Activated T-helper 1 cell treated with anti-CD3 and anti-CD28 coated beads, Interleukin-12 subunit alpha, Interleukin-12 subunit beta, Interleukin-2, Interleukin-4 antibody, amounts not matched to agents 30 ng/mL and 10 ng/mL and 1 ng/mL, durations not matched to agents 14 hours and 24 hours and 36 hours (primary cell): Measurements from ENCODE around the gene MISP. TPM values are rescaled to one million over a fixed set of nuclear protein-coding genes. Genes with fewer than 3 reads are reported as not detected.

Source experiments
- DNase-seq: peaks from one replicate; pipeline ENCODE4 v3.0.0; 2021; ENCODE audit warnings: low spot score
- H3K27ac Mint-ChIP-seq: one replicate; pipeline ENCODE4 v1.8.0; 2021; ENCODE audit warnings: mild to moderate bottlenecking, mixed read lengths
- H3K27me3 Mint-ChIP-seq: one replicate; pipeline ENCODE4 v1.8.0; 2022; ENCODE audit warnings: mild to moderate bottlenecking, moderate library complexity, mixed read lengths; ENCODE audit not compliant: insufficient read depth
- H3K36me3 Mint-ChIP-seq: one replicate; pipeline ENCODE4 v1.8.0; 2021; ENCODE audit warnings: low read depth, mixed read lengths
- H3K4me1 Mint-ChIP-seq: one replicate; pipeline ENCODE4 v1.8.0; 2021; ENCODE audit warnings: low read depth, mixed read lengths
- H3K4me3 Mint-ChIP-seq: one replicate; pipeline ENCODE4 v1.8.0; 2021; ENCODE audit warnings: mild to moderate bottlenecking, moderate library complexity, mixed read lengths
- H3K9me3 Mint-ChIP-seq: one replicate; pipeline ENCODE4 v1.8.0; 2021; ENCODE audit warnings: mixed read lengths
- intact Hi-C: fragments of 100-400 bp; cut with micrococcal nuclease; formaldehyde crosslinking; loops from one replicate; pipeline ENCODE4 v1.15.1; 2024
- total RNA-seq: library from RNA; stranded (reverse); gene quantifications from 2 replicates; pipeline ENCODE4 v1.2.3, GENCODE V29; 2022

The MISP gene
- total RNA-seq, 1 donor from 2014 or later, result not detected

DNA sequence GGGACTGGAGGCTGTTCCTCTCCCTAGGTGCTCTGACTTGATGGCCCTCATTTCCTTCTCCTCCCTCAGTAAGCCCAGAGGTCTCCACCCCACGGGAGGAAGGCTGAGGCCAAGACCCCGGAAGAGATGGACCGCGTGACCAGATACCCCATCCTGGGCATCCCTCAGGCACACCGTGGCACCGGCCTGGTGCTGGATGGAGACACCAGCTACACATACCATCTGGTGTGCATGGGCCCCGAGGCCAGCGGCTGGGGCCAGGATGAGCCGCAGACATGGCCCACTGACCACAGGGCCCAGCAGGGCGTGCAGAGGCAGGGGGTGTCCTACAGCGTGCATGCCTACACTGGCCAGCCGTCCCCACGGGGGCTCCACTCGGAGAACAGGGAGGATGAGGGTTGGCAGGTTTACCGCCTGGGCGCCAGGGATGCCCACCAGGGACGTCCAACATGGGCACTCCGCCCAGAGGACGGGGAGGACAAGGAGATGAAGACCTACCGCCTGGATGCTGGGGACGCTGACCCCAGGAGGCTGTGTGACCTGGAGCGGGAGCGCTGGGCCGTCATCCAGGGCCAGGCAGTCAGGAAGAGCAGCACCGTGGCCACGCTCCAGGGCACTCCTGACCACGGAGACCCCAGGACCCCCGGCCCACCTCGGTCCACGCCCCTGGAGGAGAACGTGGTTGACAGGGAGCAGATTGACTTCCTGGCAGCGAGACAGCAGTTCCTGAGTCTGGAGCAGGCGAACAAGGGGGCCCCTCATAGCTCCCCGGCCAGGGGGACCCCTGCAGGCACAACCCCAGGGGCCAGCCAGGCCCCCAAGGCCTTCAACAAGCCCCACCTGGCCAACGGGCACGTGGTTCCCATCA, 6.1 kb downstream of the MISP start:
- intact Hi-C loops, result no loop called here
- Mint-ChIP-seq H3K36me3 (no peaks in the 10 kb centered on the region), H3K27me3 (no peaks in the 10 kb centered on the region), H3K4me1 (no peaks in the 10 kb centered on the region), H3K27ac (no peak overlapping the region), H3K9me3 (peaks cover 5% of the 10 kb centered on the region), H3K4me3 (no peak overlapping the region)
- no peak for DNase-seq

- Mint-ChIP-seq H3K27me3 (no peaks in the 10 kb centered on the region), H3K27ac (no peak overlapping the region), H3K4me1 (no peaks in the 10 kb centered on the region), H3K36me3 (no peaks in the 10 kb centered on the region), H3K9me3 (peaks cover 5% of the 10 kb centered on the region), H3K4me3 (no peak overlapping the region)
- no peak for DNase-seq
- intact Hi-C loops, result no loop called here
These were observed 7.1 kb downstream of the MISP start for GRCh38 chr19:757811-758668.

DNA sequence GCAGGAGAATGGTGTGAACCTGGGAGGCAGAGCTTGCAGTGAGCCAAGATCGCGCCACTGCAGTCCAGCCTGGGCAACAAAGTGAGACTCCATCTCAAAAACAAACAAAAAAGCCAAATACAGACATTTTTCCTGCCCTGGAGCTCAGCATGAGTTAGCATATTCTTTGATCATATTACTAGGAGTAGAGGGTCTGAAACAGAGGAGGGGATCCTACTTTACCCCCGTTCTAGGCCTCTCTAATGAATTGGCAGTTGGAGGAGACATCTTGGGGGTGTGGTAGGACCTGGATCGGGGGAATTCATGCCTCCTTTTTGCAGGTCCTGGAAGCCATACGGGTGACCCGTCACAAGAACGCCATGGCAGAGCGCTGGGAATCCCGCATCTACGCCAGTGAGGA, 12.3 kb downstream of the MISP start:
- Mint-ChIP-seq H3K4me3 (no peak overlapping the region), H3K36me3 (no peaks in the 10 kb centered on the region), H3K27me3 (no peaks in the 10 kb centered on the region), H3K9me3 (peaks cover 5% of the 10 kb centered on the region), H3K27ac (no peak overlapping the region), H3K4me1 (no peaks in the 10 kb centered on the region)
- intact Hi-C loops, result no loop called here
- no peak for DNase-seq

DNA sequence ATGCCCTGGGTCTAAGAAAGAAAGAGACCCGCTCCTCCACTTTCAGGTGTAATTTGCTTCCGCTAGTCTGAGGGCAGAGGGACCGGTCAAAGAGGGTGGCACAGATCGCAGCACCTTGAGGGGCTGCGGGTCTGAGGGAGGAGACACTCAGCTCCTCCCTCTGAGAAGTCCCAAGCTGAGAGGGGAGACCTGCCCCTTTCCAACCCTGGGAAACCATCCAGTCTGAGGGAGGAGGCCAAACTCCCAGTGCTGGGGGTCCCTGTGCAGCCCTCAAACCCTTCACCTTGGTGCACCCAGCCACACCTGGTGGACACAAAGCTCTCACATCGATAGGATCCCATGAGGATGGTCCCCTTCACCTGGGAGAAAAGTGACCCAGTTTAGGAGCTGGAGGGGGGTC, 13.0 kb downstream of the MISP start:
- H3K9me3 Mint-ChIP-seq, result peaks cover 5% of the 10 kb centered on the region
- intact Hi-C loops, result no loop called here
- no peak overlapping the region for H3K27ac Mint-ChIP-seq
- no peaks in the 10 kb centered on the region for H3K4me1 Mint-ChIP-seq
- no peak for DNase-seq
- H3K36me3 Mint-ChIP-seq, result no peaks in the 10 kb centered on the region
- no peak overlapping the region for H3K4me3 Mint-ChIP-seq
- H3K27me3 Mint-ChIP-seq, result no peaks in the 10 kb centered on the region

- H3K27me3 Mint-ChIP-seq, result no peaks in the 10 kb centered on the region
- H3K9me3 Mint-ChIP-seq, result peaks cover 5% of the 10 kb centered on the region
- no peaks in the 10 kb centered on the region for H3K4me1 Mint-ChIP-seq
These were observed 13.4 kb downstream of the MISP start for GRCh38 chr19:764301-764700.

GRCh38 chr19:765179-765738, 14.3 kb downstream of the MISP start:
- Mint-ChIP-seq H3K9me3 (no peaks in the 10 kb centered on the region), H3K4me3 (no peak overlapping the region), H3K4me1 (peaks cover 2% of the 10 kb centered on the region), H3K27ac (no peak overlapping the region), H3K36me3 (no peaks in the 10 kb centered on the region), H3K27me3 (peaks cover 1% of the 10 kb centered on the region)
- DNase-seq, result no peak
- intact Hi-C loops, result no loop called here

More at GRCh38 chr19:764301-764700, 13.4 kb downstream of the MISP start:
- intact Hi-C loops, result no loop called here
- Mint-ChIP-seq H3K4me3 (no peak overlapping the region), H3K36me3 (no peaks in the 10 kb centered on the region), H3K27ac (no peak overlapping the region)
- no peak for DNase-seq

- Mint-ChIP-seq H3K27ac (no peak overlapping the region), H3K27me3 (peaks cover 6% of the 10 kb centered on the region), H3K4me1 (peaks cover 5% of the 10 kb centered on the region), H3K9me3 (no peaks in the 10 kb centered on the region), H3K4me3 (no peak overlapping the region), H3K36me3 (no peaks in the 10 kb centered on the region)
- intact Hi-C loops, result no loop called here
- DNase-seq, result no peak
These were observed 17.5 kb downstream of the MISP start for GRCh38 chr19:768424-768823.

DNA sequence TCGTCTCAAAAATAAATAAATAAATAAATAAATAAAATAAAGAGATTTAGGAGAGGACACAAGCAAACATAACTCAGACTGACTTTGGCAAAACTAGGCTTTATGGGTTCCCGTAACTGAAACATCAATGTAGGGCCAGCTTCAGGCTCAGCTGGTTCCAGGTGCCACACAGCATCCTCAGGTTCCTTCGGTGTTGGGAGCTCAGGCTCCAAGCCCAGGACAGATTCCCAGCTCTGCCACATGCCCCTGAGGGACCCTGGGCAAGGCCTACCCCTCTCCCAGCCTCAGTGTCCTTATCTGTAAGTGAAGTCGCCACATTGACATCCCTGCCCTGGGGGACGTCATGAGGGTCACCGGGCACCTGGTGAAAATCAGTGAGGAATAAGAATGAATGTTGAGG, 18.7 kb downstream of the MISP start:
- Mint-ChIP-seq H3K27ac (no peak overlapping the region), H3K4me1 (peaks cover 5% of the 10 kb centered on the region), H3K4me3 (no peak overlapping the region), H3K9me3 (no peaks in the 10 kb centered on the region), H3K36me3 (no peaks in the 10 kb centered on the region), H3K27me3 (peaks cover 6% of the 10 kb centered on the region)
- intact Hi-C loops, result loop anchor here (1.0 to 5.0 kb wide), 5 partner anchors 27 to 231 kb away; partner anchors contain the start of genes GRIN3B, PTBP1 and WDR18
- no peak for DNase-seq

GRCh38 chr19:771332-771785, 20.4 kb downstream of the MISP start:
- peaks cover 5% of the 10 kb centered on the region for H3K4me1 Mint-ChIP-seq
- peaks cover 6% of the 10 kb centered on the region for H3K27me3 Mint-ChIP-seq
- H3K4me3 Mint-ChIP-seq, result no peak overlapping the region
- no peak overlapping the region for H3K27ac Mint-ChIP-seq
- intact Hi-C loops, result loop anchor here (2.0 to 5.0 kb wide), 3 partner anchors 25 to 229 kb away; partner anchors contain the start of genes GRIN3B and PTBP1
- no peak for DNase-seq
- H3K9me3 Mint-ChIP-seq, result no peaks in the 10 kb centered on the region
- no peaks in the 10 kb centered on the region for H3K36me3 Mint-ChIP-seq

DNA sequence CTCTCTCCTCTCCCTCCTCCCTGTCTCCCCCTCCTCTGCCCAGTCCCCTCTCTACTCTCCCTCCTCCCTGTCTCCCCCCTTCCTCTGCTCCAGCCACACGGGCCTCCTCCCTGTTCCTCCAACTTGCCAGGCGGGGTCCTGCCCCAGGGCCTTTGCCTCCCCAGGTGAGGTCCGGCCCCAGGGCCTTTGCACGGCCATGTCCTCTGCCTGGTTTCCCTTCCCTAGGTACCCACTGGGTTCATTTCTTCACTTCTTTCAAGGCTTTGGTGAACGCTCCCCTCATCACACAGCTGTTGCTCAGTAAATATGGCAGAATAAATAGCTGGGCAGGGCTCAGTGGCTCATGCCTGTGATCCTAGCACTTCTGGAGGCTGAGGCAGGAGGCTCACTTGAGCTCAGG, 21.2 kb downstream of the MISP start:
- DNase-seq, result no peak
- Mint-ChIP-seq H3K4me3 (no peak overlapping the region), H3K27me3 (peaks cover 6% of the 10 kb centered on the region), H3K27ac (no peak overlapping the region), H3K36me3 (no peaks in the 10 kb centered on the region), H3K9me3 (no peaks in the 10 kb centered on the region), H3K4me1 (peaks cover 5% of the 10 kb centered on the region)
- intact Hi-C loops, result loop anchor here (5.0 kb wide), 1 partner anchor 90 kb away; no protein-coding TSS in a partner anchor

- Mint-ChIP-seq H3K36me3 (no peaks in the 10 kb centered on the region), H3K4me3 (no peak overlapping the region), H3K27ac (no peak overlapping the region), H3K27me3 (peaks cover 6% of the 10 kb centered on the region), H3K9me3 (no peaks in the 10 kb centered on the region), H3K4me1 (peaks cover 5% of the 10 kb centered on the region)
- intact Hi-C loops, result loop anchor here (5.0 kb wide), 1 partner anchor 89 kb away; no protein-coding TSS in a partner anchor
- no peak for DNase-seq
These were observed 22.0 kb downstream of the MISP start for GRCh38 chr19:772730-773436.

- H3K4me1 Mint-ChIP-seq, result no peaks in the 10 kb centered on the region
- no peak overlapping the region for H3K4me3 Mint-ChIP-seq
- H3K27me3 Mint-ChIP-seq, result peaks cover 6% of the 10 kb centered on the region
- H3K9me3 Mint-ChIP-seq, result no peaks in the 10 kb centered on the region
- H3K36me3 Mint-ChIP-seq, result no peaks in the 10 kb centered on the region
- H3K27ac Mint-ChIP-seq, result no peak overlapping the region
- no peak for DNase-seq
- intact Hi-C loops, result no loop called here
These were observed 25.6 kb downstream of the MISP start for GRCh38 chr19:776549-776948.
